ENCODE measurements around the gene ALDH5A1.

- TF ChIP-seq, protein P1, sequence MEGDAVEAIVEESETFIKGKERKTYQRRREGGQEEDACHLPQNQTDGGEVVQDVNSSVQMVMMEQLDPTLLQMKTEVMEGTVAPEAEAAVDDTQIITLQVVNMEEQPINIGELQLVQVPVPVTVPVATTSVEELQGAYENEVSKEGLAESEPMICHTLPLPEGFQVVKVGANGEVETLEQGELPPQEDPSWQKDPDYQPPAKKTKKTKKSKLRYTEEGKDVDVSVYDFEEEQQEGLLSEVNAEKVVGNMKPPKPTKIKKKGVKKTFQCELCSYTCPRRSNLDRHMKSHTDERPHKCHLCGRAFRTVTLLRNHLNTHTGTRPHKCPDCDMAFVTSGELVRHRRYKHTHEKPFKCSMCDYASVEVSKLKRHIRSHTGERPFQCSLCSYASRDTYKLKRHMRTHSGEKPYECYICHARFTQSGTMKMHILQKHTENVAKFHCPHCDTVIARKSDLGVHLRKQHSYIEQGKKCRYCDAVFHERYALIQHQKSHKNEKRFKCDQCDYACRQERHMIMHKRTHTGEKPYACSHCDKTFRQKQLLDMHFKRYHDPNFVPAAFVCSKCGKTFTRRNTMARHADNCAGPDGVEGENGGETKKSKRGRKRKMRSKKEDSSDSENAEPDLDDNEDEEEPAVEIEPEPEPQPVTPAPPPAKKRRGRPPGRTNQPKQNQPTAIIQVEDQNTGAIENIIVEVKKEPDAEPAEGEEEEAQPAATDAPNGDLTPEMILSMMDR (IDR thresholded peaks at IDR 0.05), result no peak
- TF ChIP-seq POLR2A (IDR thresholded peaks at IDR 0.05), result no peak
Observed at GRCh38 chr6:24569811-24570210, 75.0 kb downstream of the ALDH5A1 start.
